Right lobe of liver (tissue), 4 donors: ENCODE results near the gene KCNQ1.

ENCODE experiments used
- POLR2A ChIP-seq: fragments of 450-650 bp; IDR thresholded peaks from one replicate; pipeline ENCODE4 v1.6.1; 2017; ENCODE audit warnings: antibody characterized with exemption, mild to moderate bottlenecking
- TF ChIP-seq, protein P1 (sequence below), 4 donors: fragments of 200-600 bp in 3 of 4; fragments of 450-650 bp in 1 of 4; IDR thresholded peaks; one replicate each; pipeline versions ENCODE4 v1.5.1 to v1.8.0; 2016 to 2022; ENCODE audit warnings: antibody characterized with exemption in 4 of 4, mild to moderate bottlenecking in 2 of 4
- donor health status: DM: no; HTN: no; CAD: no.
- donor health status: DM: no; HTN: no; CAD: no.
- donor health status: DM: no; HTN: yes; CAD: no.

DNA sequence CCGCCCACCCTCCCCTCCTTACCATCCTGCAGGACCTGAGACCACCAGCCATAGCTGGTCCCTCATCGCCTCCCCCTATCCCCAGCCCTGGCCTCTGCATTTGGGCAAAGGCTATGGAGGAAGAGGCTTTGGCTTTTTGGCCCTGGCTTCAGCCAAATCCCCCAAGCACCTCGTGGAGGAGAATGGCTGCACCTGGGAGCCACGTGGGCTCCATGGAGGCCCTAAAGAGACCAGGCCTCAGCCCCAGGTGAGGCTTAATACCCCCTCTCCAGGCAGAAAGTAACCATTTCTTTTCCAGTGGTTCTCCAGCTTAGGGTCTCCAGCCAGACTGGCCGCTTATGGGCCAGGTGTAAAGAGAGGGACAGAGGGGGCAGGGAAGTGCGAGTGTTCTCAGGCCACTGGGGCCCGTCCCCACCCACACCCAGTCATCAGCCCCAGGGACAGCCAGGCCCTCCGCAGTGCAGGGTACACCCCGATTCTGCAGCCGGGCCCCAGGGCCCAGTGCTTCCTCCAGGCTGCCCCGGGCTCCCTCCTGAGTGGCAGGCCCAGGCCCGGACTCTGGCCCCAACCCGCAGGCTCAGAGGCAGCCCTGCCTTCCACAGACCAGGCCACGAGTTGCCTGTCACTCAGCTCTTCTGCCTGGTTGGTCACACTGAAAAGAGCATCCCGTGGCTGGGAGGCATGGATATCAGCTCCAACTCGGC is 414.3 kb downstream of the KCNQ1 start:
- TF ChIP-seq, protein P1, sequence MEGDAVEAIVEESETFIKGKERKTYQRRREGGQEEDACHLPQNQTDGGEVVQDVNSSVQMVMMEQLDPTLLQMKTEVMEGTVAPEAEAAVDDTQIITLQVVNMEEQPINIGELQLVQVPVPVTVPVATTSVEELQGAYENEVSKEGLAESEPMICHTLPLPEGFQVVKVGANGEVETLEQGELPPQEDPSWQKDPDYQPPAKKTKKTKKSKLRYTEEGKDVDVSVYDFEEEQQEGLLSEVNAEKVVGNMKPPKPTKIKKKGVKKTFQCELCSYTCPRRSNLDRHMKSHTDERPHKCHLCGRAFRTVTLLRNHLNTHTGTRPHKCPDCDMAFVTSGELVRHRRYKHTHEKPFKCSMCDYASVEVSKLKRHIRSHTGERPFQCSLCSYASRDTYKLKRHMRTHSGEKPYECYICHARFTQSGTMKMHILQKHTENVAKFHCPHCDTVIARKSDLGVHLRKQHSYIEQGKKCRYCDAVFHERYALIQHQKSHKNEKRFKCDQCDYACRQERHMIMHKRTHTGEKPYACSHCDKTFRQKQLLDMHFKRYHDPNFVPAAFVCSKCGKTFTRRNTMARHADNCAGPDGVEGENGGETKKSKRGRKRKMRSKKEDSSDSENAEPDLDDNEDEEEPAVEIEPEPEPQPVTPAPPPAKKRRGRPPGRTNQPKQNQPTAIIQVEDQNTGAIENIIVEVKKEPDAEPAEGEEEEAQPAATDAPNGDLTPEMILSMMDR (IDR thresholded peaks at IDR 0.05), result no peak
- no peak for TF ChIP-seq POLR2A
